SW 1271 (cell line): ENCODE results near the gene NRXN3.

ENCODE experiments used
- DNase-seq, 2 experiments: peaks; one replicate each; lab custom pipeline; 2025; lab: John Stamatoyannopoulos, UW

Gene NRXN3

DNA sequence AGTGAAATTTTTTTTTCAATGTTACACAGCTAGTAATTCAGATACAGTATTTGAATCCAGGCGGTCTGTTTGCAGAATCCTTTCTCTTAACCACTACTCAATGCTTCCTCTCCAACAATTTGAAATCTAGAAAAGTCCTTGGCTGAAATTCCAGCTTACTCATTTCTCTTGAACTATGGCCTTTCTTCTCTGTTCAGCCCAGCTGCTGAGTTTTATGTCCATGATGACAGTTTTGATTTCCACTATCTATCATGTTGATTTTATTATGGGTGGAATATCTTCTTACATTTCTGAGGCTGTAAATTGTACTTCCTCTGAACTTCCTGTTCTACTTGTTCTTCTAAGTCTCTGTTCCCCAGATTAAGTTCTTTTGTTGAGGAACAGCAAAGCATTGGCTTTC lies 1725.8 kb downstream of the NRXN3 start:
- DNase-seq = no peak

DNA sequence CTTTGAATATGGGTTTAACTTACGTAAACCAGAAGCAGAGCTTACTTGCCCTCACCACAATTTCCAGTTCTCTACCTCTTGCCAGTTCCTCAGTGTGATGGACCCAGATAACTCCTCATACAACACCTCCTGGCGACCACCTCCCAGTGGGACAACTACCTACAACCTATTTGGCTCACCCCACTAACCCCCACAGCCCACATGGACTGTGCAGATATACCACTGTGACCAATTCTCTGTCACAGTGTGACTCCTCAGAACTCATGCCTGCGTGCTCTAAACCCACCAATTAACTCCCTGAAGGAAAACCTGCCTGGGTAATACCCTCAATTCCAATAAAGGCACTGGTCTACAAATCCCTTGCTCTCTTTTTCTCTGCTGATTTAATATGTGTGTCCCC lies 1729.4 kb downstream of the NRXN3 start:
- DNase-seq = no peak

DNA sequence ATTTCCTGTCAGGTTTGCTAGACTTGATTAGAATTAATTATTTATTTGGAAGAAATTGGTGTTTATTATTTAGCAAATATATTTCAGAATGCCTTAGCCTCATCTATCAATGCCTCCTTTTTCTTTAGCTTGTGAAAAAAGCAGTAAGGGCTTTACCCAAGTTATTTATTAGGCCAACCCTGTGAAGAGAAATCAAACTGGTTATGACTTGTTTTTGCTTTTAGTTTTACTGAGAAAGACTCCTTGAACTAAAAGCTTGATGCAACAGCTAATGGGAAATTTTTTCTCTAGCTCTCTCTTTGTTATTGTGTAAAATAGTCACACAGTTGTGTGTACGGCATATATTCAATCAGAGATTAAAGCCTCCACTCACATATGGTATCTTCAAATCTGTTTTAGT lies 1734.3 kb downstream of the NRXN3 start:
- no peak for DNase-seq

DNA sequence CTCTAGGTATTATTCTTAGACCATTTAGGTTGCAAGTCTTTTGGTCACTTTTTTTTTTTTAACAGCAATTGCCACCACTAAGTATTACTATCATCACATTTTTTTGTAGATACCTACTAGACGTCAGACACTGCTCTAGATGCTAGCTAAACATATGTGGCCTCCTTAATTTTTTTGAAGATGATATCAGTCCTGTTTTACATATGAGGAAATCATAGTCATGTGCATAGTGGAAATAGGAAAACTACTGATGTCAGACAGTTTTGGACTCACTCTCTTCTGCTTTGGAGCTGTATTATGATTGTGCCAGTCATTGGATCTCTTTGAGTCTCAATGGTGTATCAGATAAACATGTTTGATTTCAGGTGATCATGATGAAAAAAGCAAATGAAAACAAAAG lies 1736.8 kb downstream of the NRXN3 start:
- DNase-seq = no peak

DNA sequence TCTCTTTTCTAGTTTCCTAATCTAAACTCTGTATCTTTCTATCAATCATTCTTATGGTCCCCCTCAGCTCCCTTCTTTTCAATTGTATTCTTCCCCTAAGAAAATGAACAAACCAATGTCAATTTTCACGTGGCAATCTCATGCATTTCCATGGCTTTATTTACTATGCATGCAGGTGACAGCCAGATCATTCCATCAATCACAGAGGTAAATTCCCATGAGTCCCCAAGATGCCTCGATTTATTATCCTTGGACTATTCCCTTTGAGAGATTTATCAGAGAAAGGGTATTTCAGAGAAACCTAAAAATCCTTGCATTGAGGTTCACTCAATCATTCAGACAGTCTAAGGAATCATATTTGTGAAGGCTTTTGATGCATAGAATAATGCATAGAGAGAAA lies 1739.9 kb downstream of the NRXN3 start:
- DNase-seq = no peak

DNA sequence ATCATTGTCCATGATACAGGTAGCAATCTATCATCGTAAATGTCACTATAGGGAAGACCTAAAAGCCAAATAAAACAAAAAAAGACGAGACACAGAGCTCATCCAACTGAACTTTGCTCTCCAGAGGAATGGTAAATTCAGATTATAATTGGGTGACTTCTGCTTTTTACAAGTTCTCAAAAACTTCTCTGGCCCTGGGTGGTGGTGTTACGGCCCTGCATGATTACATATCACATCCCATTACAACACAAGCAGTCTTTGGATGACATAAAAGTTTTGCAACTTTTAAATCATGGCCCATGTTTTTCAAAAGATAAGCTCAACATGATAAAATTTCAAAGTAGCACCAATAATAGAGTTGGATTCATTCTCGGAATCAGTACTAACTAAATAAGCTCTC lies 1741.6 kb downstream of the NRXN3 start:
- no peak for DNase-seq

DNA sequence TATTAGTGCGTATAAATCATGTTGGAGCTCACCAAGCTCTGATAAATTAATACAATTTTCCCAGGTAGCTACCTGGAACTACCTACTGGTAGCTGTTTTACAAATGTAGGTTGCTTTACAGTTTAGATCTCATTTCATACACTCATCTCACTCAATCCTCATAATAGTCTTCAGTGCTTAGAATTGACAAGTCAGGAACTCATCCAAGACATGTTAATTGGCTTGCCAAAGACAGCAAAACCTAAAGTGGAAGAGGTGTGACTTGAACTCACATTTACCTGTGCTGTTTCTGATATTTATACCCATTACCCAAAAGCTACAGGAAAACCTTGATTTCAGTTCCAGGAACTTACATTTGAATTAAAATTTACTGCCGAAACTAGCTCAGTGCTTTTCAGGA lies 1744.4 kb downstream of the NRXN3 start:
- DNase-seq = no peak

DNA sequence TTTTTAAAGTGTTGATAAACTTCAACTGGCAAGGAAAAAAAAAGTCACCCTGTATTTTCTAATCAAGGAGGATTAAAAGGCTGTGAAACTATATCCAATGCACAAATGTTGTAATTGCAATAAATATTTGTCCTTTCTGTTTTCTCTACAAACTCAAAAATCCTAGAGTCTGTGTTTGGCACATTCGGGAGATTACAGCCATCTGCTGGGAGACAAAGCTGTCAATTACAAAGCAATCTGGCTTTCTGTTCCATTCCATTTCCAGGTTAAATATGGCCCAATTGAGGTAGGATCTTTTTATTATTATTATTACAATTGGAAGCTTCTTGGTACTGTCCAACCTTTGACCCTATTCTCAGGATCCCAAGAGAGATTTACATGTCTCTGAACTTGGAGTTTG lies 1745.2 kb downstream of the NRXN3 start:
- DNase-seq = no peak

DNA sequence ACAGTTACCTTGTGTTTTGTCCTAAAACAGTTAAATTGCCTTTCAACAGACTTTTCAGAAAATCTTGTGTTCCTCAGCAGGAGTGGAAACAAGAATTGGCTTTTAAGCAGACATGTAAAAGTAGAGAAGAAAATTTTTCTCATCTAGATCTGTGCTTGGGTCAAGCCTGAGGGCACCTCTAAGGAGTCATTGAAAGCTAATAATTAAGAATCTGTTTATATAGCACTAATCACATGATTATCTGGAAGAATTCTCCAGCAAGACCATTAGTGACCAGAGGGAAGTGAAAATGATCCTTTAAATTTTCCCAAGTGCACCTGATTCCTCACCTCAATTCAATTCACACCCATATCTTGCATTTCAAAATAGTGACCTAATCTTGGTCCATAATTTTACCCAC lies 1746.1 kb downstream of the NRXN3 start:
- no peak for DNase-seq

DNA sequence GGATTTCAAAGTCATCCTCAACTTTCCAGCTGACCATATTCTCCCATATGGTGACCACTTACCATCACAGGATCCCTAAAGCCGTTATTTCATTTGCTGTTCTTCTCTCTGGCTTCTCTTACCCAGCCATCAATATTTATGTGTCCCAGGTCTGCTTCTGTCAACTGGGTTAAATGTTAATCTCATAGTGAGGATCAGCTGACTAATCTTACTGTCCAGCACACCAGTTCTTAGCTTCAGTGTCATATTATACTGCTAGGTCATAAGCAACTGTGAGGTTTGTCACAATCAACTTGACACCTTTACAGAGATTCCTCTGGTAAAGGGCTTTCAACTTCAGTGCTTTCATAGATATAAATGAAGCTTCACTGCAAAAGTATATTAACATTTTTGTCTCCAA lies 1746.7 kb downstream of the NRXN3 start:
- DNase-seq = no peak
